HCT116 (cell line): Measurements from ENCODE around the gene AADACL4. TPM values are rescaled to one million over a fixed set of nuclear protein-coding genes. Genes with fewer than 3 reads are reported as not detected.

Experiments used
- ATAC-seq: fragments of 200-7000 bp; cut with Tn5 transposase; 2 replicates; pipeline ENCODE4 v1.9.1; 2020; ENCODE audit warnings: mild to moderate bottlenecking, moderate library complexity
- BruUV-seq: library from RNA; stranded (reverse); fragments of 400-500 nt; replicated peaks from 2 replicates; lab custom pipeline; 2021; lab: Mats Ljungman, UMichigan
- CTCF ChIA-PET: fragments of 300-600 bp; sonication (Branson Sonifier 250); formaldehyde crosslinking; loops from one replicate; lab custom pipeline; 2021; ENCODE audit warnings: antibody characterized with exemption; lab: Charles Lee
- POLR2A ChIA-PET: fragments of 300-600, 350-600 bp; sonication (Branson Sonifier 250); formaldehyde crosslinking; loops from one replicate; lab custom pipeline; 2021; ENCODE audit warnings: antibody characterized with exemption; lab: Charles Lee
- RAD21 ChIA-PET, 2 experiments: fragments of 300-600 bp; sonication (Branson Sonifier 250); formaldehyde crosslinking; loops; one replicate each; lab custom pipeline; 2023; ENCODE audit warnings: low total read pairs in 2 of 2; ENCODE audit not compliant: uncharacterized antibody in 2 of 2, unreplicated experiment in 2 of 2, low non-redundant PET in 1 of 2; lab: Charles Lee
- DNase-seq: peaks from one replicate; pipeline ENCODE4 v3.0.0-alpha.2; 2010; ENCODE audit warnings: low read depth, low spot score
- H2AFZ ChIP-seq: fragments of 200-600 bp; shearing (Covaris generic), sonication (generic); 2 replicates; pipeline ENCODE4 v1.6.1; 2017; ENCODE audit warnings: low read depth, mixed run types, mixed read lengths, antibody characterized with exemption, low read length; ENCODE audit not compliant: poor library complexity, severe bottlenecking
- H3K27ac ChIP-seq: 2 replicates; pipeline ENCODE4 v1.5.1; 2012; ENCODE audit warnings: low read depth, low read length
- H3K27me3 ChIP-seq: fragments of 200-600 bp; sonication (generic); 2 replicates; pipeline ENCODE4 v1.6.1; 2016; ENCODE audit warnings: mixed run types, low read length, mixed read lengths; ENCODE audit not compliant: insufficient read depth
- H3K36me3 ChIP-seq, 2 experiments: fragments of 200-500 bp in 1 of 2; fragments of 200-600 bp in 1 of 2; sonication (Bioruptor generic) in 1 of 2; sonication (generic) in 1 of 2; 2 replicates each; pipeline versions ENCODE4 v1.5.1 to v1.6.1; 2014 to 2016; ENCODE audit warnings: low read length in 2 of 2, inconsistent platforms in 1 of 2, mixed read lengths in 1 of 2, mixed run types in 1 of 2; ENCODE audit not compliant: insufficient read depth in 2 of 2, control insufficient read depth in 1 of 2
- H3K4me1 ChIP-seq, 2 experiments: fragments of 200-600 bp in 1 of 2; sonication (generic) in 1 of 2; 2 replicates each; pipeline versions ENCODE4 v1.5.1 to v1.6.1; 2012 to 2017; ENCODE audit warnings: low read length in 2 of 2, inconsistent platforms in 1 of 2, mild to moderate bottlenecking in 1 of 2, mixed read lengths in 1 of 2, mixed run types in 1 of 2, moderate library complexity in 1 of 2; ENCODE audit not compliant: insufficient read depth in 2 of 2, control insufficient read depth in 1 of 2
- H3K4me2 ChIP-seq: fragments of 200-600 bp; sonication (generic); 2 replicates; pipeline ENCODE4 v1.6.1; 2017; ENCODE audit warnings: mixed run types, low read length, mixed read lengths
- H3K4me3 ChIP-seq, 2 experiments: fragments of 200-600 bp in 1 of 2; sonication (generic) in 1 of 2; replicated peaks in 1 of 2; 2 replicates each; pipeline ENCODE4 v1.5.1; 2011 to 2016; ENCODE audit warnings: low read length in 2 of 2, control low read depth in 1 of 2, low read depth in 1 of 2, mild to moderate bottlenecking in 1 of 2, mixed read lengths in 1 of 2, mixed run types in 1 of 2
- H3K79me2 ChIP-seq: fragments of 200-600 bp; sonication (generic); 2 replicates; pipeline ENCODE4 v1.6.1; 2017; ENCODE audit warnings: mild to moderate bottlenecking, mixed run types, low read length, moderate library complexity, mixed read lengths; ENCODE audit not compliant: insufficient read depth
- H3K9ac ChIP-seq: fragments of 200-600 bp; sonication (generic); 2 replicates; pipeline ENCODE4 v1.6.1; 2016; ENCODE audit warnings: low read length, mixed read lengths
- H3K9me2 ChIP-seq: fragments of 200-600 bp; sonication (generic), shearing (Covaris generic); 2 replicates; pipeline ENCODE4 v1.6.1; 2017; ENCODE audit warnings: mixed run types, mild to moderate bottlenecking, moderate library complexity; ENCODE audit not compliant: insufficient read depth
- H3K9me3 ChIP-seq, 2 experiments: fragments of 200-500 bp in 1 of 2; fragments of 200-600 bp in 1 of 2; sonication (Bioruptor generic) in 1 of 2; sonication (generic) in 1 of 2; 2 replicates each; pipeline ENCODE4 v1.6.1; 2014 to 2017; ENCODE audit warnings: low read length in 2 of 2, mixed read lengths in 2 of 2, inconsistent platforms in 1 of 2, low read depth in 1 of 2, mild to moderate bottlenecking in 1 of 2, mixed run types in 1 of 2, moderate library complexity in 1 of 2; ENCODE audit not compliant: control insufficient read depth in 1 of 2, insufficient read depth in 1 of 2
- H4K20me1 ChIP-seq: fragments of 200-600 bp; sonication (generic), shearing (Covaris generic); 2 replicates; pipeline ENCODE4 v1.6.1; 2017; ENCODE audit warnings: mixed run types, mild to moderate bottlenecking, moderate library complexity; ENCODE audit not compliant: insufficient read depth
- FOSL1 ChIP-seq: IDR thresholded peaks from 2 replicates; pipeline ENCODE4 v1.6.1; 2012; ENCODE audit warnings: low read depth
- TCF7L2 ChIP-seq: IDR thresholded peaks from 2 replicates; pipeline ENCODE4 v1.7.0; 2011; ENCODE audit warnings: borderline replicate concordance, inconsistent platforms; ENCODE audit not compliant: insufficient read depth, insufficient read length; ENCODE audit errors: extremely low read depth
- ZFX ChIP-seq: fragments of 450-650 bp; IDR thresholded peaks from 2 replicates; pipeline ENCODE4 v1.6.1; 2017
- ZNF274 ChIP-seq: fragments of 200-500 bp; sonication (Bioruptor generic); IDR thresholded peaks from 2 replicates; pipeline ENCODE4 v1.6.1; 2014; ENCODE audit warnings: mild to moderate bottlenecking, low read depth, low read length, inconsistent platforms
- intact Hi-C: fragments of 100-400 bp; cut with micrococcal nuclease; formaldehyde crosslinking; loops from 2 replicates; pipeline ENCODE4 v1.10.0; 2022
- total RNA-seq: library from RNA; stranded (reverse); gene quantifications from one replicate; pipeline ENCODE4 v1.2.1, GENCODE V29; 2021; ENCODE audit not compliant: unreplicated experiment
- TF ChIP-seq, protein P1 (sequence below): IDR thresholded peaks from 2 replicates; pipeline ENCODE4 v1.6.1; 2011; ENCODE audit warnings: mild to moderate bottlenecking, low read length, moderate library complexity; ENCODE audit not compliant: insufficient replicate concordance; ENCODE audit errors: extremely low read depth

Gene AADACL4
- total RNA-seq, 1 experiment from 2014 or later, result not detected

DNA sequence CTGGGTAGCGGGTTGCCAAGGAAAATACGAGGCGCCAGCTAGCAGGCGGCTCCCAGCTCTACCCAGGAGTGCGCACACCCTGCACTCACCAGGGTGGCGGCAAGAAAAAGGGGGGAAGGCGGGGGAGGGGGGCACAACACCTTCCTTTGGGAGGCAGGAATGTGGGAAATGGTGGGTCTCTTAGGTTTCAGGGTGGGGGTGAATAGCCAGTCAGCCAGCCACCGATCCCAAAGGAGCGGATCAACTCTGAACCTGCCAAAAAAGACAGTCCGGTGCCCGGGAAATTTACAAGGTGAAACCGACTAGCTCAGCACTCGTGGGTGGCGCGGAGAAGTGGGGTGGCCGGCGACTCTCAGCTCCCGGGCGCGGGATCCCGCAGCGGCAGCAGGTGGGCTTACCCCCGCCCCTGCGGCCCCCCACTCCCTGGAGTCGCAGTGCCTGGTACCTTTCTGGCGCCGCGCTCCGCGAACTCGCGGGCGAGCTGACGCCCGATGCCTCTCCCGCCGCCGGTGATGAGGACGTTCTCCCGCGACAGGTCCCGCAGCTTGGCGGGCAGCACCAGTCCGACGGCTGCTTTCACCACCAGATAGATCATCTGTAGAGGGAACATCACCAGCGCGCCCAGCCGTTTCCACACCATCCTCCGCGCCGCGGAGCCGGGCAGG, 27.0 kb upstream of the AADACL4 start:
- no peak overlapping the region for H2AFZ ChIP-seq
- no TSS peak for BruUV-seq
- TF ChIP-seq FOSL1 (no peak), TCF7L2 (peak; percentile 36), ZFX (no peak), ZNF274 (no peak)
- TF ChIP-seq, protein P1, sequence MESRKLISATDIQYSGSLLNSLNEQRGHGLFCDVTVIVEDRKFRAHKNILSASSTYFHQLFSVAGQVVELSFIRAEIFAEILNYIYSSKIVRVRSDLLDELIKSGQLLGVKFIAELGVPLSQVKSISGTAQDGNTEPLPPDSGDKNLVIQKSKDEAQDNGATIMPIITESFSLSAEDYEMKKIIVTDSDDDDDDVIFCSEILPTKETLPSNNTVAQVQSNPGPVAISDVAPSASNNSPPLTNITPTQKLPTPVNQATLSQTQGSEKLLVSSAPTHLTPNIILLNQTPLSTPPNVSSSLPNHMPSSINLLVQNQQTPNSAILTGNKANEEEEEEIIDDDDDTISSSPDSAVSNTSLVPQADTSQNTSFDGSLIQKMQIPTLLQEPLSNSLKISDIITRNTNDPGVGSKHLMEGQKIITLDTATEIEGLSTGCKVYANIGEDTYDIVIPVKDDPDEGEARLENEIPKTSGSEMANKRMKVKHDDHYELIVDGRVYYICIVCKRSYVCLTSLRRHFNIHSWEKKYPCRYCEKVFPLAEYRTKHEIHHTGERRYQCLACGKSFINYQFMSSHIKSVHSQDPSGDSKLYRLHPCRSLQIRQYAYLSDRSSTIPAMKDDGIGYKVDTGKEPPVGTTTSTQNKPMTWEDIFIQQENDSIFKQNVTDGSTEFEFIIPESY, result no peak
- TF ChIP-seq, all 23 proteins: peak for 1
- ATAC-seq, result peak; percentile 25
- H3K9me3 ChIP-seq, result no peaks in the 10 kb centered on the region
- ChIA-PET RAD21 (interaction anchor here in 1 of 2 experiments (1.0 to 1.4 kb wide), 2 partner anchors 12 to 21 kb away, joined by 3 to 6 read pairs; no protein-coding TSS in a partner anchor), CTCF (interaction anchor here (0.9 to 1.2 kb wide), 4 partner anchors 13 to 492 kb away, joined by 3 to 4 read pairs (median 4); no protein-coding TSS in a partner anchor), POLR2A (interaction anchor here (0.7 to 3.1 kb wide), 8 partner anchors 13 to 523 kb away, joined by 3 to 12 read pairs (median 4); no protein-coding TSS in a partner anchor)
- H4K20me1 ChIP-seq, result no peaks in the 10 kb centered on the region
- peak overlapping the region; percentile 92 for H3K4me2 ChIP-seq
- intact Hi-C loops, result no loop called here
- peak overlapping the region; percentile 97 for H3K27ac ChIP-seq
- H3K36me3 ChIP-seq, result 0 out of 4 replicates have a peak, but pooled peaks cover 0 to 2% of the 10 kb centered on the region in 2 experiments
- H3K27me3 ChIP-seq, result no peaks in the 10 kb centered on the region
- peaks cover 35 to 64% of the 10 kb centered on the region in 2 experiments for H3K4me1 ChIP-seq
- H3K9ac ChIP-seq, result peak overlapping the region; percentile 83
- no peak for DNase-seq
- H3K4me3 ChIP-seq, result peak overlapping the region; percentile 71 to 75
- peaks cover 54% of the 10 kb centered on the region for H3K79me2 ChIP-seq
- H3K9me2 ChIP-seq, result no peaks in the 10 kb centered on the region
